ENCODE data around the gene PTGS2.
A peak's percentile ranks its signal among the peaks of the same experiment; 100 is the strongest.
"Not testable (repeated sequence)": the region's sequence is repeated elsewhere in the genome, so short reads cannot be mapped to it uniquely, and the experiment has no call there.

The PTGS2 gene

GRCh38 chr1:186670297-186671135 is 9.7 kb downstream of the PTGS2 start:
- DNase-seq (ENCODE audit: low read depth), result no peak

DNA sequence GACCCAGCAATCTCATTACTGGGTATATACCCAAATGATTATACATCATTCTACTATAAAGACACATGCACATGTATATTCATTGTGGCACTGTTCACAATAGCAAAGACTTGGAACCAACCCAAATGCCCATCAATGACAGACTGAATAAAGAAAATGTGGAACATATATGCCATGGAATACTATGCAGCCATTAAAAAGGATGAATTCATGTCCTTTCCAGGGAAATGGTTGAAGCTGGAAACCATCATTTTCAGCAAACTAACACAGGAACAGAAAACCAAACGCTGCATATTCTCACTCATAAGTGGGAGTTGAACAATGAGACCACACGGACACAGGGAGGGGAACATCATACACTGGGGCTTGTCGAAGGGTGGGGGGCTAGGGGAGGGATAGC is 10.4 kb downstream of the PTGS2 start:
- DNase-seq (ENCODE audit: low read depth), result not testable (repeated sequence)

GRCh38 chr1:186664217-186664616 is 16.0 kb downstream of the PTGS2 start:
- DNase-seq (ENCODE audit: low read depth), result not testable (repeated sequence)

DNA sequence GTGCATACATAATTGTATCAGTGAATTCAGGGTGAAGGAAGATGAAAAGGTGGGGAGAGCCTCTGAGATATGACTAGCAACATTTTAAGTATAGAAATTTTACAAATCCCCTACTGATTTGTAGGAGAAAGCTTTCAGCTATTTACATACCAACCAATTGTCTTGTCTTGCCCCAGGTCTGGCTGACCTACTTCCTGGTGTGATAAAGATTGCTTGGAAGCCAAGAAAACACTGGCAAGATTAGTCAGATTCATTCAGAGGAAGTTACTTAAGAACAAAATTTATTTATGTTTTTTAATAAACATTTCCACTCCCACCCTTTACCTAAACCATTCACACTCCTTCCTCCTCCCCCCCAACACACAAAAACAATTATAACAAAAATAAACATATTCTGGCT is 17.5 kb downstream of the PTGS2 start:
- DNase-seq (ENCODE audit: low read depth), result no peak

GRCh38 chr1:186659890-186660341 is 20.3 kb downstream of the PTGS2 start:
- DNase-seq (ENCODE audit: low read depth), result peak; percentile 61

DNA sequence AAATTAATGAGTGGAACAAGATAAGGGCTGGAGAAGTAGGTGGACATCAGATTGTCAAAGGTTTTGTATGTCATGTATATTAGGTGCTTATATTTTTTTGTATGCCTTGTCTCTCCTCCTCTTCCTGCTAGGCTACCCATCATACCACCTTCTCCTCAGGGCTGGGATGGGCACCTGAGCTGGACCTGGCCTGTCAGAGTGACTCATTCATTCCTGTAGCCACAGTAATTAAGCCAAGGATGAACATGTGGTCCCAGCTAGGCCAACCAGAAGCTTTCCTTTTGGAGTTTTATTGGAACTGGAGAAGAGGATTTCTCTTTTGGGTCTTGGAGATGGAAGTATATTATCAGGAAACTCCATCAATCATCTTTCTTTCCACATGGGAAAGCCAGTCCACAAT is 21.2 kb downstream of the PTGS2 start:
- no peak for DNase-seq (ENCODE audit: low read depth)

DNA sequence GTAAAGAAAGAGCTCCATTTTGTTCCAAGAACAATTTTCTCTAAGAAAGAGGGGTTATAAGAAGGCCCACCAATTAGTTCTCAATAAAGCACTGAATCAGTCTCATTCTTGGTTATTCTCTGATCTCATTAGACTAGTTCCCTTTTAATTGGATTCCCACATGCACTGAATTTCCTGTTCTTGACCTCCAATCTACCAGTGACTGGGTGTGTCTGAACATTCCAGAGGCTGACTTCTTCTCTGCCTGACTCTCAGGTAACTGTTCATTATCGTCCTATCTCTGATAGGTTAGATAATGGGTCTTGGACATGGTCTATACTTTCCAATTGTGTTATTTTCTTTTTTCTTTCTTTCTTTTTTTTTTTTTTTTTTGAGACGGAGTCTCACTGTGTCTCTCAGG is 22.7 kb downstream of the PTGS2 start:
- DNase-seq (ENCODE audit: low read depth), result no peak

DNA sequence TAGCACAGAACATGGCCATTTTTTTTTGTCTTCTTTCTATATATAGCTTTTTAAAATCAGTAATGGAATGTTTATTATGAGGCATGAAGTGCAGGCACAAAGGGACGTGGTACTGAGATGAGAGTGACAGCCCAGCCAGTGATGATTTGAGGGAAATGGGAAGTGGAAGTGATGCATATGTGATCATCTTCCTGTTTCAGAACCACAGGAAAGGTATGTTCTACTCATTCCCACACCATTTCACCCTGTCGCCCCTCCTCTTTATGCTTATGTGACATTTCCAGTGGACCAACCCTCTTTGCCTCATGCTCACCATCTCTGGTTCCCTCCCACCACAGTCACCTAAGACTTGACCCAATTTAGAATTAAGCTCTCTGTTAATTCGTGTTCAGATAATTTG is 24.3 kb downstream of the PTGS2 start:
- no peak for DNase-seq (ENCODE audit: low read depth)

GRCh38 chr1:186654741-186655140 is 25.5 kb downstream of the PTGS2 start:
- no peak for DNase-seq (ENCODE audit: low read depth)

DNA sequence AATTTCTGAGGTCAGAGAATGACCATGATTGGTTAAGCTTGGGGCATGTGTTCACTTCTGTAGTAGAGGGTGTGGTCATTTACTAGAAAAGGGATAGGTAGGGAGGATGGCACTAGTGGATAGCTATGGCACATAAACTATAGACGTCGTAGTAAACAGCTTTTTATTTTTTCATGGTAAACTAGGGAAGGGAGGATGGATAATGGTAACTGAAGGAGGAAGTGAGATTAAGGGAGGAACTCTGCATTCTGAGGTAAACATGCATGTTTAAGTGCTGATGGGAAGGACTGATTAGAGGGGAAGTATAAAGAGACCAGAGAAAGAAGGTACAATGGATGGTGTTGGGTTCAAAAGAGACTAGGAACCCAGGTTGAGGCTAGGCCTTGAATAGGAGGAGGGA is 26.9 kb downstream of the PTGS2 start:
- DNase-seq (ENCODE audit: low read depth), result no peak

GRCh38 chr1:186648613-186649012 is 31.6 kb downstream of the PTGS2 start:
- no peak for DNase-seq (ENCODE audit: low read depth)

DNA sequence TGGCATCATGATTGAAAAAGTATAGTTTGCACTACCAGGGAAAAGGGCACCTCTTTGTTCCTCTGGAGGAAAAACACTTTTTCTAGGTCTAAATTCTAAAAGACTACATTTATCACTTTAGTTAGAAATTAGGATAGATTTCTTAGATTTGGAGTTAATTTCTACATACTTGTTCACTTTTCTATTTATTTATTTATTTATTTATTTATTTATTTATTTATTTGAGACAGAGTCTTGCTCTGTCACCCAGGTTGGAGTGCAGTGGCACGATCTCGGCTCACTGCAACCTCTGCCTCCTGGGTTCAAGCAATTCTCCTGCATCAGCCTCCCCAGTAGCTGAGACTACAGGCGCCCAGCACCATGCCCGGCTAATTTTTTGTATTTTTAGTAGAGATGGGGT is 32.2 kb downstream of the PTGS2 start:
- not testable (repeated sequence) for DNase-seq (ENCODE audit: low read depth)

- DNase-seq (ENCODE audit: low read depth), result no peak
Observed at GRCh38 chr1:186643614-186644013, 36.6 kb downstream of the PTGS2 start.

GRCh38 chr1:186637567-186637966 is 42.7 kb downstream of the PTGS2 start:
- not testable (repeated sequence) for DNase-seq (ENCODE audit: low read depth)

DNA sequence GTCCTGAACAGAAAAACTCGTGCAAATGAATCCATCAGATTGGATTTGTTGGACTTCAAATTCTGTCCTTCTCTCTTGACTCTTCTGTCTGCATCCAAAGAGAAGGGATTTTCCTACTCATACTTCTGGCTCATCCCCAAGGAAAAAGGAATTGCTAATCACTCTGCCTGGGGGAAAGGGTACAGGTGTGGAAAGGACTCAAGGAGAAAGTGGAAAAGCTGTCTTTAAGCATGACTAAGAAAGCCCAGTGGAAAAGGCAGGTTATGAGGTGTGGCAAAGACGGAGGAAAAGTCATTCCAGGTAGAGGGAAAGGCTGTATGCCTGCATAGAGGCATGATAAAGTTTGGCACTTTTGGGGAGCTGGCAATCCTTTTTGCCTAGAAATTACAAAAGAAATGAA is 43.4 kb downstream of the PTGS2 start:
- DNase-seq (ENCODE audit: low read depth), result no peak

DNA sequence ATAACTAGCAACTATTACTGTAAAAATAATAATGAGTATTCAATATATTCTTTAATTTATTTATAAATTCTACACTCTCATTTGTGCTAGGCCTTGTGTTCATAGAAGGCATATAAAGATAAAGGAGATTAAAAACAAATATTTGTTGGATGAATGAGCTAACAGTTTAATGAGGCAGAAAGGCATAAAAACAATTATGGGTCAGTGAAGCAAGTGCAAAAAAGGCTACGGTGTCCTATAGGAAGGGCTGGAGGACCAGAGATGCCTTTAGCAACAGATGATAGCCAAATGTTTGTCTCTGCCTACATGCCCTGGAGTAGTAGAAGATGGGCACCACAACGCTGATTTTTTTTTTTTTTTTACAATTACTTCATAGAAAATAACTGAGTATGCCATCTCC is 45.7 kb downstream of the PTGS2 start:
- DNase-seq (ENCODE audit: low read depth), result no peak

- DNase-seq (ENCODE audit: low read depth), result no peak
Observed at GRCh38 chr1:186633116-186633515, 47.1 kb downstream of the PTGS2 start.

GRCh38 chr1:186629341-186629740 is 50.9 kb downstream of the PTGS2 start:
- DNase-seq (ENCODE audit: low read depth), result no peak

DNA sequence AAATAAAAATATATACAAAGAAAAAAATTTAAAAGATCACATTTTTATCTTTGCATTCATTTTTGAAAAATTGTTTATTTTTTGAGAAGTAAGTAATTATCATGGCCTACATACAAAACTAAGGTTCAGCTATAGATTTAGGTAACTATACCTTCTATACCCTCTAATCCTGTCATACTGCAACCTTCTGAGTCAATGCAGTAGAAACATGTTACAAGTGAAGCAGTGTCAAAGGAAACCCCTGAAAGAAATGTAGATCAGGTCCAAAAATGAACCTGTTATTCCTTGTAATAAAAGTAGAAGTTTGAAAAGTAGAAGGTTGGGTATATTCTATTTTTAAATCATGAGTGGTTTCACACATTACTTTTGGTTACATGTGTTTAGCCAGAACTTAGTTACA is 51.3 kb downstream of the PTGS2 start:
- DNase-seq (ENCODE audit: low read depth), result no peak

GRCh38 chr1:186627019-186627418 is 53.2 kb downstream of the PTGS2 start:
- DNase-seq (ENCODE audit: low read depth), result no peak

- peak; percentile 34 for DNase-seq (ENCODE audit: low read depth)
Observed at GRCh38 chr1:186626356-186626932, 53.8 kb downstream of the PTGS2 start.

- no peak for DNase-seq (ENCODE audit: low read depth)
Observed at GRCh38 chr1:186623551-186623950, 56.7 kb downstream of the PTGS2 start.
